Astrocyte (in vitro differentiated cells and primary cell): ENCODE measurements around the gene BTN2A1. TPM values are rescaled to one million over a fixed set of nuclear protein-coding genes. Genes with fewer than 3 reads are reported as not detected.

Experiments
- DNase-seq: peaks from one replicate; pipeline ENCODE4 v3.0.0-alpha.2; 2010; ENCODE audit warnings: low read depth
- FAIRE-seq: peaks from 2 replicates; lab custom pipeline; 2011; peaks lifted over from hg19 to GRCh38; lab: Jason Lieb, UNC
- H2AFZ ChIP-seq: 2 replicates; pipeline ENCODE4 v1.6.0; 2012; ENCODE audit warnings: low read depth, low read length, inconsistent platforms
- H3K27ac ChIP-seq: 2 replicates; pipeline ENCODE4 v1.5.1; 2011; ENCODE audit warnings: low read depth, low read length, inconsistent platforms
- H3K27me3 ChIP-seq: 2 replicates; pipeline ENCODE4 v1.6.0; 2011; ENCODE audit warnings: low read length, inconsistent platforms; ENCODE audit not compliant: insufficient read depth
- H3K36me3 ChIP-seq: 2 replicates; pipeline ENCODE4 v1.5.1; 2011; ENCODE audit warnings: low read length, inconsistent platforms; ENCODE audit not compliant: insufficient read depth
- H3K4me1 ChIP-seq: 2 replicates; pipeline ENCODE4 v1.5.1; 2011; ENCODE audit warnings: low read length, inconsistent platforms; ENCODE audit not compliant: insufficient read depth
- H3K4me2 ChIP-seq: 2 replicates; pipeline ENCODE4 v1.6.0; 2012; ENCODE audit warnings: low read length, inconsistent platforms
- H3K4me3 ChIP-seq: 2 replicates; pipeline ENCODE4 v1.5.1; 2011; ENCODE audit warnings: low read depth, mild to moderate bottlenecking, low read length, inconsistent platforms; ENCODE audit not compliant: insufficient read depth
- H3K79me2 ChIP-seq: 2 replicates; pipeline ENCODE4 v1.6.0; 2012; ENCODE audit warnings: mild to moderate bottlenecking, low read length, inconsistent platforms; ENCODE audit not compliant: insufficient read depth
- H3K9ac ChIP-seq: 2 replicates; pipeline ENCODE4 v1.6.0; 2012; ENCODE audit warnings: mild to moderate bottlenecking, low read length, inconsistent platforms
- H3K9me3 ChIP-seq: 2 replicates; pipeline ENCODE4 v1.5.1; 2012; ENCODE audit warnings: low read depth, mild to moderate bottlenecking, low read length, inconsistent platforms; ENCODE audit not compliant: insufficient read depth
- H4K20me1 ChIP-seq: 2 replicates; pipeline ENCODE4 v1.6.0; 2012; ENCODE audit warnings: low read length, inconsistent platforms; ENCODE audit not compliant: insufficient read depth
- H3K27ac Mint-ChIP-seq: one replicate; pipeline ENCODE4 v1.8.0; 2021; ENCODE audit warnings: mild to moderate bottlenecking, mixed read lengths; ENCODE audit not compliant: unreplicated experiment
- H3K27me3 Mint-ChIP-seq: one replicate; pipeline ENCODE4 v1.8.0; 2021; ENCODE audit warnings: low read depth, mixed read lengths; ENCODE audit not compliant: unreplicated experiment
- H3K36me3 Mint-ChIP-seq: one replicate; pipeline ENCODE4 v1.8.0; 2021; ENCODE audit warnings: low read depth, mixed read lengths; ENCODE audit not compliant: unreplicated experiment
- H3K4me1 Mint-ChIP-seq: one replicate; pipeline ENCODE4 v1.8.0; 2021; ENCODE audit warnings: low read depth, mixed read lengths; ENCODE audit not compliant: unreplicated experiment
- H3K4me3 Mint-ChIP-seq: one replicate; pipeline ENCODE4 v1.8.0; 2021; ENCODE audit warnings: mild to moderate bottlenecking, moderate library complexity, mixed read lengths; ENCODE audit not compliant: unreplicated experiment
- H3K9me3 Mint-ChIP-seq: one replicate; pipeline ENCODE4 v1.8.0; 2021; ENCODE audit warnings: mild to moderate bottlenecking, mixed read lengths; ENCODE audit not compliant: unreplicated experiment
- CTCF ChIP-seq: IDR thresholded peaks from 2 replicates; pipeline ENCODE4 v1.5.1; 2011; ENCODE audit warnings: low read depth, mild to moderate bottlenecking, inconsistent platforms, low read length, moderate library complexity; ENCODE audit not compliant: insufficient read depth
- EZH2 ChIP-seq: IDR thresholded peaks from 2 replicates; pipeline ENCODE4 v1.6.1; 2012; ENCODE audit warnings: mild to moderate bottlenecking, low read length, inconsistent platforms; ENCODE audit not compliant: insufficient read depth
- total RNA-seq: library from RNA; stranded (reverse); gene quantifications from 2 replicates; pipeline ENCODE4 v1.2.1, GENCODE V29; 2021

Gene BTN2A1
- total RNA-seq, 1 donor from 2014 or later = 50.4 TPM

- no peaks in the 10 kb centered on the region for H3K36me3 ChIP-seq
- TF ChIP-seq EZH2 (no peak), CTCF (no peak)
- Mint-ChIP-seq H3K27ac (no peak overlapping the region), H3K36me3 (peaks cover 15% of the 10 kb centered on the region), H3K4me1 (peaks cover 3% of the 10 kb centered on the region), H3K4me3 (no peak overlapping the region), H3K27me3 (no peaks in the 10 kb centered on the region), H3K9me3 (peaks cover 11% of the 10 kb centered on the region)
- no peak overlapping the region for H2AFZ ChIP-seq
- no peak for DNase-seq
- no peaks in the 10 kb centered on the region for H3K9me3 ChIP-seq
- no peak overlapping the region for H3K4me3 ChIP-seq
- H4K20me1 ChIP-seq = no peaks in the 10 kb centered on the region
- no peak for FAIRE-seq
- H3K4me2 ChIP-seq = no peak overlapping the region
- no peaks in the 10 kb centered on the region for H3K27me3 ChIP-seq
- H3K27ac ChIP-seq = no peak overlapping the region
- peaks cover 10% of the 10 kb centered on the region for H3K4me1 ChIP-seq
- no peaks in the 10 kb centered on the region for H3K79me2 ChIP-seq
- H3K9ac ChIP-seq = no peak overlapping the region
Observed at GRCh38 chr6:26437550-26437949, 20.2 kb upstream of the BTN2A1 start.

GRCh38 chr6:26438000-26438399 is 19.8 kb upstream of the BTN2A1 start:
- DNase-seq = no peak

More at GRCh38 chr6:26438000-26438399, 19.8 kb upstream of the BTN2A1 start:
- Histone ChIP-seq H3K9ac (no peak overlapping the region), H4K20me1 (no peaks in the 10 kb centered on the region), H3K4me2 (no peak overlapping the region), H3K27me3 (no peaks in the 10 kb centered on the region), H2AFZ (no peak overlapping the region), H3K27ac (no peak overlapping the region), H3K4me3 (no peak overlapping the region), H3K36me3 (no peaks in the 10 kb centered on the region), H3K4me1 (peaks cover 7% of the 10 kb centered on the region), H3K79me2 (no peaks in the 10 kb centered on the region), H3K9me3 (no peaks in the 10 kb centered on the region)
- H3K4me1 Mint-ChIP-seq = peaks cover 3% of the 10 kb centered on the region
- no peak overlapping the region for H3K4me3 Mint-ChIP-seq
- FAIRE-seq = no peak
- no peak overlapping the region for H3K27ac Mint-ChIP-seq
- H3K27me3 Mint-ChIP-seq = no peaks in the 10 kb centered on the region
- H3K9me3 Mint-ChIP-seq = peaks cover 11% of the 10 kb centered on the region
- TF ChIP-seq CTCF (no peak), EZH2 (no peak)
- H3K36me3 Mint-ChIP-seq = peaks cover 15% of the 10 kb centered on the region
